Common myeloid progenitor, CD34-positive (primary cell): ENCODE measurements around the gene DGCR8.

Experiments used
- CTCF ChIA-PET: fragments of 350-600 bp; sonication (Branson Sonifier 250); formaldehyde crosslinking; loops from one replicate; lab custom pipeline; 2021; ENCODE audit warnings: antibody characterized with exemption; lab: Charles Lee
- POLR2A ChIA-PET: fragments of 350-600 bp; sonication (Branson Sonifier 250); formaldehyde crosslinking; loops from one replicate; lab custom pipeline; 2021; ENCODE audit warnings: antibody characterized with exemption; lab: Charles Lee
- DNase-seq, 3 donors: peaks; one replicate each; pipeline versions ENCODE4 v3.0.0 to v3.0.0-alpha.2; 2013
- H3K27ac ChIP-seq, 2 experiments: 1 replicate in 1 of 2; 2 replicates in 1 of 2; pipeline ENCODE4 v1.7.0; 2013; ENCODE audit warnings: inconsistent platforms in 2 of 2, low read length in 2 of 2, mild to moderate bottlenecking in 2 of 2, low read depth in 1 of 2, moderate library complexity in 1 of 2; ENCODE audit not compliant: severe bottlenecking in 2 of 2, insufficient read depth in 1 of 2, poor library complexity in 1 of 2
- H3K27me3 ChIP-seq, 5 experiments: replicated peaks in 2 of 5; 1 replicate in 3 of 5; 2 replicates in 2 of 5; pipeline versions ENCODE4 v1.6.1 to v1.7.0; 2013; ENCODE audit warnings: low read length in 4 of 5, mild to moderate bottlenecking in 2 of 5, moderate library complexity in 2 of 5, inconsistent platforms in 1 of 5; ENCODE audit not compliant: insufficient read depth in 5 of 5, control insufficient read depth in 4 of 5
- H3K36me3 ChIP-seq, 4 experiments: 1 replicate in 2 of 4; 2 replicates in 2 of 4; pipeline versions ENCODE4 v1.6.1 to v1.7.0; 2013; ENCODE audit warnings: low read length in 3 of 4, control low read depth in 1 of 4, mild to moderate bottlenecking in 1 of 4; ENCODE audit not compliant: control insufficient read depth in 4 of 4, insufficient read depth in 4 of 4
- H3K4me1 ChIP-seq, 4 experiments: 1 replicate in 3 of 4; 2 replicates in 1 of 4; pipeline versions ENCODE4 v1.6.1 to v1.7.1; 2013; ENCODE audit warnings: low read length in 3 of 4, mild to moderate bottlenecking in 3 of 4, control low read depth in 1 of 4, inconsistent platforms in 1 of 4, moderate library complexity in 1 of 4; ENCODE audit not compliant: control insufficient read depth in 4 of 4, insufficient read depth in 4 of 4; ENCODE audit errors: control extremely low read depth in 1 of 4
- H3K4me3 ChIP-seq, 7 experiments: 1 replicate in 4 of 7; 2 replicates in 3 of 7; pipeline versions ENCODE4 v1.5.1 to v1.7.0; 2013; ENCODE audit warnings: mild to moderate bottlenecking in 7 of 7, low read length in 6 of 7, moderate library complexity in 6 of 7, inconsistent platforms in 2 of 7, low read depth in 2 of 7, control low read depth in 1 of 7; ENCODE audit not compliant: insufficient read depth in 4 of 7, control insufficient read depth in 1 of 7; ENCODE audit errors: extremely low read depth in 1 of 7
- H3K9me3 ChIP-seq, 5 experiments: 1 replicate in 4 of 5; 2 replicates in 1 of 5; pipeline versions ENCODE4 v1.6.1 to v1.7.1; 2013; ENCODE audit warnings: low read length in 4 of 5, mild to moderate bottlenecking in 2 of 5, inconsistent platforms in 1 of 5, low read depth in 1 of 5, moderate library complexity in 1 of 5; ENCODE audit not compliant: control insufficient read depth in 4 of 5, insufficient read depth in 2 of 5; ENCODE audit errors: control extremely low read depth in 1 of 5
- WGBS: methylation state at CpG from one replicate; pipeline ENCODE4 v1.1.5; 2013; ENCODE audit not compliant: insufficient coverage; 5-methylcytosine and 5-hydroxymethylcytosine counted together

The DGCR8 gene

GRCh38 chr22:20099099-20099711 lies 19.2 kb downstream of the DGCR8 start:
- Histone ChIP-seq H3K9me3 (peaks cover 0 to 13% (median 4%) of the 10 kb centered on the region in 5 experiments), H3K4me1 (peaks cover 0 to 10% (median 9%) of the 10 kb centered on the region in 4 experiments), H3K27ac (no peak overlapping the region), H3K36me3 (peaks cover 30 to 81% (median 58%) of the 10 kb centered on the region in 4 experiments), H3K27me3 (no peaks in the 10 kb centered on the region), H3K4me3 (no peak overlapping the region)
- ChIA-PET CTCF (no interaction called here), POLR2A (no interaction called here)
- no peak for DNase-seq
- WGBS, result 100% methylated on average over 5 of the region's 6 CpGs

- Histone ChIP-seq H3K9me3 (peaks cover 0 to 7% (median 0%) of the 10 kb centered on the region in 5 experiments), H3K27me3 (no peaks in the 10 kb centered on the region), H3K36me3 (peaks cover 18 to 81% (median 55%) of the 10 kb centered on the region in 4 experiments), H3K4me1 (peaks cover 0 to 10% (median 9%) of the 10 kb centered on the region in 4 experiments), H3K4me3 (peak overlapping the region in 1 of 7 experiments; percentile 4), H3K27ac (peak overlapping the region in 1 of 2 experiments; percentile 49)
- ChIA-PET CTCF (interaction anchor here (0.6 to 1.4 kb wide), 6 partner anchors 9 to 412 kb away, joined by 3 to 4 read pairs (median 3); no protein-coding TSS in a partner anchor), POLR2A (no interaction called here)
- peak in 2 of 3 donors; percentile 33 to 40 for DNase-seq
- WGBS, result 90% methylated on average over 2 of the region's 8 CpGs
Observed at GRCh38 chr22:20101638-20102037, 21.6 kb downstream of the DGCR8 start.

- WGBS, result 98% methylated on average over 12 of the region's 12 CpGs
- no peak overlapping the region for H3K27ac ChIP-seq
- H3K4me1 ChIP-seq, result peaks cover 0 to 10% (median 9%) of the 10 kb centered on the region in 4 experiments
- DNase-seq, result no peak
- ChIA-PET POLR2A (no interaction called here), CTCF (interaction anchor here (1.0 to 1.2 kb wide), 4 partner anchors 8 to 21 kb away, joined by 3 read pairs; no protein-coding TSS in a partner anchor)
- peaks cover 17 to 81% (median 56%) of the 10 kb centered on the region in 4 experiments for H3K36me3 ChIP-seq
- H3K4me3 ChIP-seq, result no peak overlapping the region
- peaks cover 0 to under 1% (median 0%) of the 10 kb centered on the region in 5 experiments for H3K9me3 ChIP-seq
- no peaks in the 10 kb centered on the region for H3K27me3 ChIP-seq
Observed at GRCh38 chr22:20102203-20102780, 22.3 kb downstream of the DGCR8 start.

- POLR2A ChIA-PET, result no interaction called here
Observed at GRCh38 chr22:20105456-20106204, 25.6 kb downstream of the DGCR8 start.

GRCh38 chr22:20106205-20106848 lies 26.3 kb downstream of the DGCR8 start:
- CTCF ChIA-PET, result no interaction called here
- Histone ChIP-seq H3K27ac (peak overlapping the region in 1 of 2 experiments; percentile 37), H3K36me3 (peaks cover 7 to 89% (median 64%) of the 10 kb centered on the region in 4 experiments), H3K4me1 (peaks cover 0 to 10% (median 10%) of the 10 kb centered on the region in 4 experiments), H3K27me3 (no peaks in the 10 kb centered on the region), H3K9me3 (no peaks in the 10 kb centered on the region), H3K4me3 (no peak overlapping the region)
- WGBS, result 96% methylated on average over 18 of the region's 20 CpGs
- POLR2A ChIA-PET, result no interaction called here
- DNase-seq, result no peak

More at GRCh38 chr22:20105456-20106204, 25.6 kb downstream of the DGCR8 start:
- no peak for DNase-seq
- Histone ChIP-seq H3K4me3 (no peak overlapping the region), H3K4me1 (peaks cover 0 to 10% (median 9%) of the 10 kb centered on the region in 4 experiments), H3K9me3 (no peaks in the 10 kb centered on the region), H3K27ac (peak overlapping the region in 1 of 2 experiments; percentile 37), H3K27me3 (no peaks in the 10 kb centered on the region), H3K36me3 (peaks cover 7 to 88% (median 63%) of the 10 kb centered on the region in 4 experiments)
- 100% methylated on average over 7 of the region's 7 CpGs for WGBS
- CTCF ChIA-PET, result no interaction called here

- Histone ChIP-seq H3K4me3 (no peak overlapping the region), H3K36me3 (peaks cover 7 to 89% (median 65%) of the 10 kb centered on the region in 4 experiments), H3K27me3 (no peaks in the 10 kb centered on the region), H3K4me1 (peaks cover 0 to 7% (median 6%) of the 10 kb centered on the region in 4 experiments), H3K9me3 (no peaks in the 10 kb centered on the region), H3K27ac (no peak overlapping the region)
- DNase-seq, result no peak
- ChIA-PET CTCF (interaction anchor here (1.2 kb wide), 1 partner anchor 19 kb away, joined by 3 read pairs; no protein-coding TSS in a partner anchor), POLR2A (no interaction called here)
- 98% methylated on average over 10 of the region's 10 CpGs for WGBS
Observed at GRCh38 chr22:20106849-20107237, 26.8 kb downstream of the DGCR8 start.
